WTC11 (cell line): ENCODE results near the gene STRADB. TPM values are rescaled to one million over a fixed set of nuclear protein-coding genes. Genes with fewer than 3 reads are reported as not detected.

Experiments used
- ATAC-seq: fragments of 200-7000 bp; cut with Tn5 transposase; 2 replicates; pipeline ENCODE4 v1.10.0; 2021; ENCODE audit warnings: mild to moderate bottlenecking, moderate library complexity
- CTCF ChIA-PET: fragments of 300-600 bp; sonication (Branson Sonifier 250); formaldehyde crosslinking; loops from one replicate; lab custom pipeline; 2021; ENCODE audit warnings: antibody characterized with exemption; lab: Charles Lee
- POLR2A ChIA-PET: fragments of 350-600 bp; sonication (Branson Sonifier 250); formaldehyde crosslinking; loops from one replicate; lab custom pipeline; 2021; ENCODE audit warnings: antibody characterized with exemption; lab: Charles Lee
- DNase-seq: peaks from one replicate; pipeline ENCODE4 v3.0.0; 2021; ENCODE audit warnings: low spot score
- H3K27ac Mint-ChIP-seq: 2 replicates; pipeline ENCODE4 v1.8.0; 2021; ENCODE audit warnings: mixed read lengths
- H3K27me3 Mint-ChIP-seq: 2 replicates; pipeline ENCODE4 v1.8.0; 2021; ENCODE audit warnings: low read depth, mild to moderate bottlenecking, moderate library complexity, mixed read lengths
- H3K36me3 Mint-ChIP-seq: 2 replicates; pipeline ENCODE4 v1.8.0; 2021; ENCODE audit warnings: mixed read lengths
- H3K4me1 Mint-ChIP-seq: 2 replicates; pipeline ENCODE4 v1.8.0; 2022; ENCODE audit warnings: mixed read lengths
- H3K4me3 Mint-ChIP-seq: 2 replicates; pipeline ENCODE4 v1.8.0; 2021; ENCODE audit warnings: mild to moderate bottlenecking, moderate library complexity, mixed read lengths
- H3K9me3 Mint-ChIP-seq: 2 replicates; pipeline ENCODE4 v1.8.0; 2021; ENCODE audit warnings: mixed read lengths
- CBFB ChIP-seq: sonication (generic); formaldehyde crosslinking; IDR thresholded peaks from 2 replicates; pipeline ENCODE4 v1.8.1; 2022; ENCODE audit warnings: mild to moderate bottlenecking, low read depth, missing genetic modification reagents
- CREM ChIP-seq: sonication (generic); formaldehyde crosslinking; IDR thresholded peaks from 2 replicates; pipeline ENCODE4 v1.8.1; 2022; ENCODE audit warnings: mild to moderate bottlenecking, missing genetic modification reagents, moderate library complexity
- FOXP1 ChIP-seq: sonication (generic); formaldehyde crosslinking; IDR thresholded peaks from 2 replicates; pipeline ENCODE4 v1.8.0; 2022; ENCODE audit warnings: missing genetic modification reagents, mild to moderate bottlenecking, moderate library complexity, borderline replicate concordance
- GABPB1 ChIP-seq: sonication (generic); formaldehyde crosslinking; IDR thresholded peaks from 2 replicates; pipeline ENCODE4 v1.8.1; 2023; ENCODE audit warnings: mild to moderate bottlenecking, missing genetic modification reagents
- IRF2 ChIP-seq: sonication (generic); formaldehyde crosslinking; IDR thresholded peaks from 2 replicates; pipeline ENCODE4 v1.8.0; 2022; ENCODE audit warnings: low read depth, missing genetic modification reagents, borderline replicate concordance
- JAZF1 ChIP-seq: fragments of 250-450 bp; sonication (Bioruptor Pico); IDR thresholded peaks from 2 replicates; pipeline ENCODE4 v1.9.0; 2021; ENCODE audit warnings: moderate library complexity, mild to moderate bottlenecking, inconsistent platforms
- JUN ChIP-seq: sonication (generic); formaldehyde crosslinking; IDR thresholded peaks from 2 replicates; pipeline ENCODE4 v1.8.0; 2023; ENCODE audit warnings: mild to moderate bottlenecking, missing genetic modification reagents
- KAT7 ChIP-seq: sonication (generic); formaldehyde crosslinking; IDR thresholded peaks from 2 replicates; pipeline ENCODE4 v1.8.1; 2023; ENCODE audit warnings: missing genetic modification reagents, mild to moderate bottlenecking, borderline replicate concordance
- MXD4 ChIP-seq: fragments of 250-450 bp; sonication (Bioruptor Pico); IDR thresholded peaks from 2 replicates; pipeline ENCODE4 v1.8.0; 2021; ENCODE audit warnings: mild to moderate bottlenecking, moderate library complexity, borderline replicate concordance
- PRRX2 ChIP-seq: fragments of 250-450 bp; sonication (Bioruptor Pico); IDR thresholded peaks from 2 replicates; pipeline ENCODE4 v1.8.0; 2021; ENCODE audit warnings: mild to moderate bottlenecking
- RORB ChIP-seq: fragments of 250-450 bp; sonication (Bioruptor Pico); IDR thresholded peaks from 2 replicates; pipeline ENCODE4 v1.9.0; 2021; ENCODE audit warnings: mild to moderate bottlenecking
- ZNF138 ChIP-seq: sonication (generic); formaldehyde crosslinking; conservative IDR thresholded peaks from 2 replicates; pipeline ENCODE4 v1.8.1; 2022; ENCODE audit warnings: mild to moderate bottlenecking, moderate library complexity, missing genetic modification reagents
- ZNF512 ChIP-seq: sonication (generic); formaldehyde crosslinking; IDR thresholded peaks from 2 replicates; pipeline ENCODE4 v1.8.1; 2022; ENCODE audit warnings: missing genetic modification reagents, borderline replicate concordance
- ZSCAN18 ChIP-seq: fragments of 250-450 bp; sonication (Bioruptor Pico); IDR thresholded peaks from 2 replicates; pipeline ENCODE4 v2.1.2; 2022; ENCODE audit warnings: mild to moderate bottlenecking, moderate library complexity
- total RNA-seq: library from RNA; stranded (reverse); gene quantifications from 3 replicates; pipeline ENCODE4 v1.2.3, GENCODE V29; 2021
- TF ChIP-seq, protein P1 (sequence below): sonication (generic); formaldehyde crosslinking; IDR thresholded peaks from 2 replicates; pipeline ENCODE4 v1.8.1; 2023; ENCODE audit warnings: mild to moderate bottlenecking, missing genetic modification reagents, moderate library complexity
- TF ChIP-seq, protein P2 (sequence below): sonication (generic); formaldehyde crosslinking; IDR thresholded peaks from 2 replicates; pipeline ENCODE4 v1.8.1; 2023; ENCODE audit warnings: mild to moderate bottlenecking, missing genetic modification reagents
- TF ChIP-seq, protein P3 (sequence below): sonication (generic); formaldehyde crosslinking; conservative IDR thresholded peaks from 2 replicates; pipeline ENCODE4 v1.8.1; 2022; ENCODE audit warnings: mild to moderate bottlenecking, missing genetic modification reagents
- TF ChIP-seq, protein P4 (sequence below): fragments of 250-450 bp; sonication (Bioruptor Pico); IDR thresholded peaks from 2 replicates; pipeline ENCODE4 v1.9.0; 2021; ENCODE audit warnings: moderate library complexity, mild to moderate bottlenecking, inconsistent platforms, borderline replicate concordance

Gene STRADB
- total RNA-seq, 1 experiment from 2014 or later: 36.7 TPM

GRCh38 chr2:201413552-201413951, 38.0 kb upstream of the STRADB start (continued):
- TF ChIP-seq ZNF512: no peak

GRCh38 chr2:201414099-201415023, 37.2 kb upstream of the STRADB start:
- CTCF ChIA-PET: interaction anchor here (0.6 kb wide), 1 partner anchor 182 kb away, joined by 3 read pairs; no protein-coding TSS in a partner anchor
- POLR2A ChIA-PET: no interaction called here
- TF ChIP-seq, protein P1, sequence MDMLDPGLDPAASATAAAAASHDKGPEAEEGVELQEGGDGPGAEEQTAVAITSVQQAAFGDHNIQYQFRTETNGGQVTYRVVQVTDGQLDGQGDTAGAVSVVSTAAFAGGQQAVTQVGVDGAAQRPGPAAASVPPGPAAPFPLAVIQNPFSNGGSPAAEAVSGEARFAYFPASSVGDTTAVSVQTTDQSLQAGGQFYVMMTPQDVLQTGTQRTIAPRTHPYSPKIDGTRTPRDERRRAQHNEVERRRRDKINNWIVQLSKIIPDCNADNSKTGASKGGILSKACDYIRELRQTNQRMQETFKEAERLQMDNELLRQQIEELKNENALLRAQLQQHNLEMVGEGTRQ (CRISPR knock-in tag): no peak
- no peak for TF ChIP-seq ZSCAN18
- no peak for TF ChIP-seq CREM (CRISPR knock-in tag)
- no peak for TF ChIP-seq JUN (CRISPR knock-in tag)
- TF ChIP-seq IRF2 (CRISPR knock-in tag): no peak
- TF ChIP-seq, protein P2, sequence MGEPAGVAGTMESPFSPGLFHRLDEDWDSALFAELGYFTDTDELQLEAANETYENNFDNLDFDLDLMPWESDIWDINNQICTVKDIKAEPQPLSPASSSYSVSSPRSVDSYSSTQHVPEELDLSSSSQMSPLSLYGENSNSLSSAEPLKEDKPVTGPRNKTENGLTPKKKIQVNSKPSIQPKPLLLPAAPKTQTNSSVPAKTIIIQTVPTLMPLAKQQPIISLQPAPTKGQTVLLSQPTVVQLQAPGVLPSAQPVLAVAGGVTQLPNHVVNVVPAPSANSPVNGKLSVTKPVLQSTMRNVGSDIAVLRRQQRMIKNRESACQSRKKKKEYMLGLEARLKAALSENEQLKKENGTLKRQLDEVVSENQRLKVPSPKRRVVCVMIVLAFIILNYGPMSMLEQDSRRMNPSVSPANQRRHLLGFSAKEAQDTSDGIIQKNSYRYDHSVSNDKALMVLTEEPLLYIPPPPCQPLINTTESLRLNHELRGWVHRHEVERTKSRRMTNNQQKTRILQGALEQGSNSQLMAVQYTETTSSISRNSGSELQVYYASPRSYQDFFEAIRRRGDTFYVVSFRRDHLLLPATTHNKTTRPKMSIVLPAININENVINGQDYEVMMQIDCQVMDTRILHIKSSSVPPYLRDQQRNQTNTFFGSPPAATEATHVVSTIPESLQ (CRISPR knock-in tag): no peak
- TF ChIP-seq MXD4 (CRISPR knock-in tag): no peak
- TF ChIP-seq, protein P3, sequence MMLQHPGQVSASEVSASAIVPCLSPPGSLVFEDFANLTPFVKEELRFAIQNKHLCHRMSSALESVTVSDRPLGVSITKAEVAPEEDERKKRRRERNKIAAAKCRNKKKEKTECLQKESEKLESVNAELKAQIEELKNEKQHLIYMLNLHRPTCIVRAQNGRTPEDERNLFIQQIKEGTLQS: no peak
- TF ChIP-seq CBFB (CRISPR knock-in tag): no peak
- TF ChIP-seq PRRX2 (CRISPR knock-in tag): no peak
- TF ChIP-seq JAZF1 (CRISPR knock-in tag): no peak
- no peak for TF ChIP-seq ZNF138 (CRISPR knock-in tag)
- TF ChIP-seq GABPB1 (CRISPR knock-in tag): no peak
- TF ChIP-seq KAT7 (CRISPR knock-in tag): no peak
- no peak for TF ChIP-seq FOXP1 (CRISPR knock-in tag)
- no peak for TF ChIP-seq RORB (CRISPR knock-in tag)
- TF ChIP-seq, protein P4, sequence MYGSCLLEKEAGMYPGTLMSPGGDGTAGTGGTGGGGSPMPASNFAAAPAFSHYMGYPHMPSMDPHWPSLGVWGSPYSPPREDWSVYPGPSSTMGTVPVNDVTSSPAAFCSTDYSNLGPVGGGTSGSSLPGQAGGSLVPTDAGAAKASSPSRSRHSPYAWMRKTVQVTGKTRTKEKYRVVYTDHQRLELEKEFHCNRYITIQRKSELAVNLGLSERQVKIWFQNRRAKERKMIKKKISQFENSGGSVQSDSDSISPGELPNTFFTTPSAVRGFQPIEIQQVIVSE (CRISPR knock-in tag): no peak
- Mint-ChIP-seq H3K27ac (no peak overlapping the region), H3K27me3 (no peaks in the 10 kb centered on the region), H3K4me1 (peaks cover 7% of the 10 kb centered on the region), H3K36me3 (no peaks in the 10 kb centered on the region), H3K4me3 (no peak overlapping the region), H3K9me3 (no peaks in the 10 kb centered on the region)
- ATAC-seq: no peak
- DNase-seq: no peak
